Activated CD4-positive, alpha-beta memory T cell treated with anti-CD3 and anti-CD28 coated beads for 36 hours (primary cell): Measurements from ENCODE around the gene SFXN3. TPM values are rescaled to one million over a fixed set of nuclear protein-coding genes. Genes with fewer than 3 reads are reported as not detected.

Experiments used
- CTCF ChIA-PET: fragments of 350-600 bp; sonication (Branson Sonifier 250); formaldehyde crosslinking; loops from one replicate; lab custom pipeline; 2021; ENCODE audit warnings: antibody characterized with exemption, inconsistent platforms; lab: Charles Lee
- POLR2A ChIA-PET: fragments of 350-600 bp; sonication (Branson Sonifier 250); formaldehyde crosslinking; loops from one replicate; lab custom pipeline; 2021; ENCODE audit warnings: antibody characterized with exemption; lab: Charles Lee
- DNase-seq: peaks from one replicate; pipeline ENCODE4 v3.0.0-alpha.2; 2020
- H3K27ac Mint-ChIP-seq: one replicate; pipeline ENCODE4 v1.8.0; 2021; ENCODE audit warnings: mixed read lengths
- H3K27me3 Mint-ChIP-seq: one replicate; pipeline ENCODE4 v1.8.0; 2021; ENCODE audit warnings: mixed read lengths
- H3K36me3 Mint-ChIP-seq: one replicate; pipeline ENCODE4 v1.8.0; 2021; ENCODE audit warnings: mixed read lengths
- H3K4me1 Mint-ChIP-seq: one replicate; pipeline ENCODE4 v1.8.0; 2021; ENCODE audit warnings: low read depth, mixed read lengths
- H3K4me3 Mint-ChIP-seq: one replicate; pipeline ENCODE4 v1.8.0; 2021; ENCODE audit warnings: mild to moderate bottlenecking, mixed read lengths
- H3K9me3 Mint-ChIP-seq: one replicate; pipeline ENCODE4 v1.8.0; 2021; ENCODE audit warnings: mixed read lengths
- intact Hi-C: fragments of 100-400 bp; cut with micrococcal nuclease; formaldehyde crosslinking; loops from one replicate; pipeline ENCODE4 v1.15.1; 2023
- total RNA-seq, 2 experiments: library from RNA; stranded (reverse); gene quantifications; one replicate each; pipeline ENCODE4 v1.2.3, GENCODE V29; 2021

SFXN3 gene
- total RNA-seq, 2 experiments from 2014 or later = 40.4 to 41.9 TPM

- no peak for DNase-seq
- no peaks in the 10 kb centered on the region for H3K36me3 Mint-ChIP-seq
- H3K4me3 Mint-ChIP-seq = no peak overlapping the region
- H3K27ac Mint-ChIP-seq = no peak overlapping the region
- CTCF ChIA-PET = interaction anchor here (0.8 to 7.2 kb wide), 11 partner anchors 9 to 337 kb away, joined by 3 to 199 read pairs (median 12); partner anchors contain the start of genes KAZALD1, LZTS2, PDZD7 and SFXN3
- POLR2A ChIA-PET = interaction anchor here (3.4 kb wide), 1 partner anchor 13 kb away, joined by 11 read pairs; the partner anchor contains the start of genes PDZD7 and SFXN3
- intact Hi-C loops = loop anchor here (2.0 kb wide), 1 partner anchor 43 kb away; the partner anchor contains the start of gene KAZALD1
- peaks cover 18% of the 10 kb centered on the region for H3K4me1 Mint-ChIP-seq
- H3K27me3 Mint-ChIP-seq = peaks cover 40% of the 10 kb centered on the region
- H3K9me3 Mint-ChIP-seq = no peaks in the 10 kb centered on the region
Observed at GRCh38 chr10:101018118-101018599, 12.9 kb upstream of the SFXN3 start.

GRCh38 chr10:101018600-101019439, 12.2 kb upstream of the SFXN3 start:
- H3K36me3 Mint-ChIP-seq = no peaks in the 10 kb centered on the region
- H3K9me3 Mint-ChIP-seq = no peaks in the 10 kb centered on the region
- H3K4me1 Mint-ChIP-seq = peaks cover 15% of the 10 kb centered on the region
- DNase-seq = peak; percentile 89
- H3K4me3 Mint-ChIP-seq = no peak overlapping the region
- ChIA-PET CTCF (interaction anchor here (0.6 to 7.2 kb wide), 23 partner anchors 9 to 1003 kb away, joined by 3 to 199 read pairs (median 6); partner anchors contain the start of genes KAZALD1, LZTS2, MRPL43 and PDZD7), POLR2A (interaction anchor here (0.6 to 3.4 kb wide), 2 partner anchors 13 to 31 kb away, joined by 4 to 11 read pairs; partner anchors contain the start of genes PDZD7 and SFXN3)
- intact Hi-C loops = loop anchor here (2.0 kb wide), 1 partner anchor 42 kb away; the partner anchor contains the start of gene KAZALD1
- no peak overlapping the region for H3K27ac Mint-ChIP-seq
- H3K27me3 Mint-ChIP-seq = peaks cover 38% of the 10 kb centered on the region

- DNase-seq = no peak
- no peaks in the 10 kb centered on the region for H3K9me3 Mint-ChIP-seq
- CTCF ChIA-PET = interaction anchor here (0.6 to 7.2 kb wide), 22 partner anchors 10 to 1002 kb away, joined by 3 to 199 read pairs (median 6); partner anchors contain the start of genes KAZALD1, LZTS2, MRPL43 and PDZD7
Observed at GRCh38 chr10:101019440-101019703, 11.7 kb upstream of the SFXN3 start.

GRCh38 chr10:101020427-101021075, 10.5 kb upstream of the SFXN3 start:
- intact Hi-C loops = loop anchor here (1.0 kb wide), 1 partner anchor 25 kb away; no protein-coding TSS in a partner anchor
- CTCF ChIA-PET = interaction anchor here (1.5 to 7.2 kb wide), 2 partner anchors 11 to 121 kb away, joined by 8 to 137 read pairs; partner anchors contain the start of genes PDZD7 and SFXN3
- Mint-ChIP-seq H3K36me3 (no peaks in the 10 kb centered on the region), H3K9me3 (no peaks in the 10 kb centered on the region), H3K4me3 (no peak overlapping the region), H3K27me3 (peaks cover 32% of the 10 kb centered on the region), H3K27ac (no peak overlapping the region), H3K4me1 (peaks cover 3% of the 10 kb centered on the region)
- POLR2A ChIA-PET = no interaction called here
- DNase-seq = no peak

More at GRCh38 chr10:101019440-101019703, 11.7 kb upstream of the SFXN3 start:
- Mint-ChIP-seq H3K36me3 (no peaks in the 10 kb centered on the region), H3K27me3 (peaks cover 35% of the 10 kb centered on the region), H3K27ac (no peak overlapping the region), H3K4me3 (no peak overlapping the region), H3K4me1 (peaks cover 12% of the 10 kb centered on the region)
- intact Hi-C loops = loop anchor here (2.0 kb wide), 1 partner anchor 41 kb away; the partner anchor contains the start of gene KAZALD1
- POLR2A ChIA-PET = interaction anchor here (3.4 kb wide), 1 partner anchor 12 kb away, joined by 11 read pairs; the partner anchor contains the start of genes PDZD7 and SFXN3

GRCh38 chr10:101021239-101021638, 9.8 kb upstream of the SFXN3 start:
- no peak overlapping the region for H3K4me3 Mint-ChIP-seq
- no peaks in the 10 kb centered on the region for H3K9me3 Mint-ChIP-seq
- H3K27me3 Mint-ChIP-seq = peaks cover 28% of the 10 kb centered on the region
- no peak overlapping the region for H3K27ac Mint-ChIP-seq
- H3K36me3 Mint-ChIP-seq = no peaks in the 10 kb centered on the region
- intact Hi-C loops = no loop called here
- DNase-seq = no peak
- H3K4me1 Mint-ChIP-seq = peaks cover 3% of the 10 kb centered on the region
- CTCF ChIA-PET = no interaction called here
- POLR2A ChIA-PET = no interaction called here

GRCh38 chr10:101021692-101022251, 9.3 kb upstream of the SFXN3 start:
- H3K27ac Mint-ChIP-seq = no peak overlapping the region
- H3K4me3 Mint-ChIP-seq = no peak overlapping the region
- H3K36me3 Mint-ChIP-seq = no peaks in the 10 kb centered on the region
- H3K27me3 Mint-ChIP-seq = peaks cover 23% of the 10 kb centered on the region
- intact Hi-C loops = no loop called here
- no peak for DNase-seq
- ChIA-PET POLR2A (no interaction called here), CTCF (interaction anchor here (0.8 to 1.6 kb wide), 2 partner anchors 8 to 28 kb away, joined by 4 read pairs; no protein-coding TSS in a partner anchor)
- no peaks in the 10 kb centered on the region for H3K9me3 Mint-ChIP-seq
- H3K4me1 Mint-ChIP-seq = peaks cover 3% of the 10 kb centered on the region

GRCh38 chr10:101022967-101023705, 7.9 kb upstream of the SFXN3 start:
- Mint-ChIP-seq H3K4me3 (no peak overlapping the region), H3K27me3 (peaks cover 16% of the 10 kb centered on the region), H3K27ac (no peak overlapping the region), H3K9me3 (no peaks in the 10 kb centered on the region), H3K36me3 (no peaks in the 10 kb centered on the region), H3K4me1 (peaks cover 3% of the 10 kb centered on the region)
- POLR2A ChIA-PET = interaction anchor here (1.2 kb wide), 1 partner anchor 20 kb away, joined by 3 read pairs; no protein-coding TSS in a partner anchor
- DNase-seq = no peak
- intact Hi-C loops = no loop called here
- CTCF ChIA-PET = interaction anchor here (0.6 to 1.6 kb wide), 4 partner anchors 9 to 67 kb away, joined by 3 to 4 read pairs (median 4); no protein-coding TSS in a partner anchor

- intact Hi-C loops = loop anchor here (5.0 kb wide), 1 partner anchor 50 kb away; no protein-coding TSS in a partner anchor
- Mint-ChIP-seq H3K4me1 (peaks cover 2% of the 10 kb centered on the region), H3K9me3 (no peaks in the 10 kb centered on the region), H3K27me3 (no peaks in the 10 kb centered on the region), H3K4me3 (no peak overlapping the region), H3K27ac (no peak overlapping the region), H3K36me3 (no peaks in the 10 kb centered on the region)
- ChIA-PET POLR2A (interaction anchor here (0.8 kb wide), 1 partner anchor 10 kb away, joined by 3 read pairs; no protein-coding TSS in a partner anchor), CTCF (interaction anchor here (0.7 to 28.4 kb wide), 6 partner anchors 10 to 37 kb away, joined by 4 to 559 read pairs (median 8); partner anchors contain the start of gene KAZALD1)
- no peak for DNase-seq
Observed at GRCh38 chr10:101027106-101027720, 3.8 kb upstream of the SFXN3 start.

- ChIA-PET CTCF (interaction anchor here (0.6 to 28.4 kb wide), 10 partner anchors 12 to 334 kb away, joined by 3 to 559 read pairs (median 4); partner anchors contain the start of gene KAZALD1), POLR2A (interaction anchor here (1.5 kb wide), 1 partner anchor 14 kb away, joined by 3 read pairs; no protein-coding TSS in a partner anchor)
- intact Hi-C loops = loop anchor here (5.0 kb wide), 1 partner anchor 51 kb away; no protein-coding TSS in a partner anchor
- H3K27me3 Mint-ChIP-seq = no peaks in the 10 kb centered on the region
- no peak for DNase-seq
- no peaks in the 10 kb centered on the region for H3K36me3 Mint-ChIP-seq
- no peaks in the 10 kb centered on the region for H3K9me3 Mint-ChIP-seq
- peaks cover 14% of the 10 kb centered on the region for H3K4me1 Mint-ChIP-seq
- no peak overlapping the region for H3K27ac Mint-ChIP-seq
- H3K4me3 Mint-ChIP-seq = no peak overlapping the region
Observed at GRCh38 chr10:101028446-101029337, 2.3 kb upstream of the SFXN3 start.
